Endothelial cell of umbilical vein (primary cell): Measurements from ENCODE around the gene CD79B. TPM values are rescaled to one million over a fixed set of nuclear protein-coding genes. Genes with fewer than 3 reads are reported as not detected.
A peak's percentile ranks its signal among the peaks of the same experiment; 100 is the strongest.

ENCODE experiments used
- BruUV-seq: library from RNA; stranded (reverse); fragments of 400-500 nt; replicated peaks from 2 replicates; lab custom pipeline; 2021; lab: Mats Ljungman, UMichigan
- CTCF ChIA-PET: fragments of 300-600, 350-600 bp; sonication (Branson Sonifier 250); formaldehyde crosslinking; loops from one replicate; lab custom pipeline; 2021; ENCODE audit warnings: antibody characterized with exemption, inconsistent platforms; lab: Charles Lee
- POLR2A ChIA-PET: fragments of 300-600, 350-600 bp; sonication (Branson Sonifier 250); formaldehyde crosslinking; loops from one replicate; lab custom pipeline; 2021; ENCODE audit warnings: antibody characterized with exemption, inconsistent platforms; lab: Charles Lee
- DNase-seq: peaks from one replicate; pipeline ENCODE4 v3.0.0-alpha.2; 2011; ENCODE audit warnings: low read depth, low spot score
- FAIRE-seq: peaks from 2 replicates; lab custom pipeline; 2011; peaks lifted over from hg19 to GRCh38; lab: Jason Lieb, UNC
- H2AFZ ChIP-seq: 2 replicates; pipeline ENCODE4 v1.6.0; 2012; ENCODE audit warnings: low read depth, low read length, control low read depth, inconsistent platforms
- H3K27ac ChIP-seq: 2 replicates; pipeline ENCODE4 v1.5.1; 2011; ENCODE audit warnings: low read depth, mild to moderate bottlenecking, control low read depth, low read length, moderate library complexity; ENCODE audit not compliant: insufficient read depth
- H3K27me3 ChIP-seq, 2 experiments: 2 replicates each; pipeline versions ENCODE4 v1.6.0 to v1.6.1; 2011; ENCODE audit warnings: low read length in 2 of 2, mixed read lengths in 1 of 2; ENCODE audit not compliant: control insufficient read depth in 2 of 2, insufficient read depth in 2 of 2
- H3K36me3 ChIP-seq, 2 experiments: 2 replicates in 1 of 2; 3 replicates in 1 of 2; pipeline ENCODE4 v1.5.1; 2011; ENCODE audit warnings: low read length in 2 of 2, mild to moderate bottlenecking in 1 of 2, moderate library complexity in 1 of 2; ENCODE audit not compliant: control insufficient read depth in 2 of 2, insufficient read depth in 2 of 2; ENCODE audit errors: extremely low read depth in 1 of 2
- H3K4me1 ChIP-seq: 3 replicates; pipeline ENCODE4 v1.5.1; 2011; ENCODE audit warnings: mild to moderate bottlenecking, low read length; ENCODE audit not compliant: control insufficient read depth, insufficient read depth; ENCODE audit errors: extremely low read depth
- H3K4me2 ChIP-seq: 2 replicates; pipeline ENCODE4 v1.6.1; 2011; ENCODE audit warnings: low read length, control low read depth, mixed read lengths; ENCODE audit not compliant: insufficient read depth
- H3K4me3 ChIP-seq, 3 experiments: fragments of 200-600 bp in 1 of 3; sonication (generic), shearing (Covaris generic) in 1 of 3; replicated peaks in 1 of 3; 2 replicates each; pipeline ENCODE4 v1.5.1; 2011 to 2016; ENCODE audit warnings: control low read depth in 3 of 3, low read length in 3 of 3, mild to moderate bottlenecking in 2 of 3, inconsistent platforms in 1 of 3, low read depth in 1 of 3, moderate library complexity in 1 of 3; ENCODE audit not compliant: insufficient read depth in 1 of 3
- H3K79me2 ChIP-seq: 2 replicates; pipeline ENCODE4 v1.6.0; 2012; ENCODE audit warnings: low read length, inconsistent platforms; ENCODE audit not compliant: control insufficient read depth, insufficient read depth
- H3K9ac ChIP-seq: replicated peaks from 2 replicates; pipeline ENCODE3; 2011; ENCODE audit warnings: low read length, control low read depth; ENCODE audit not compliant: insufficient read depth; ENCODE audit errors: extremely low read depth
- H3K9me1 ChIP-seq: replicated peaks from 3 replicates; pipeline ENCODE4 v1.6.0; 2011; ENCODE audit warnings: mild to moderate bottlenecking, low read length; ENCODE audit not compliant: control insufficient read depth, insufficient read depth; ENCODE audit errors: extremely low read depth
- H3K9me3 ChIP-seq: replicated peaks from 2 replicates; pipeline ENCODE4 v1.5.1; 2012; ENCODE audit warnings: low read length, inconsistent platforms; ENCODE audit not compliant: control insufficient read depth, insufficient read depth
- H4K20me1 ChIP-seq: replicated peaks from 2 replicates; pipeline ENCODE3; 2011; ENCODE audit warnings: mild to moderate bottlenecking, low read length; ENCODE audit not compliant: control insufficient read depth, insufficient read depth; ENCODE audit errors: extremely low read depth
- EZH2 ChIP-seq: IDR thresholded peaks from 2 replicates; pipeline ENCODE4 v1.6.1; 2012; ENCODE audit warnings: borderline replicate concordance, low read depth, mild to moderate bottlenecking, moderate library complexity, low read length, inconsistent platforms; ENCODE audit not compliant: severe bottlenecking
- FOS ChIP-seq: IDR thresholded peaks from 2 replicates; pipeline ENCODE4 v1.6.1; 2011; ENCODE audit warnings: mild to moderate bottlenecking, low read length, moderate library complexity, borderline replicate concordance; ENCODE audit not compliant: insufficient read depth
- GATA2 ChIP-seq: IDR thresholded peaks from 2 replicates; pipeline ENCODE4 v1.7.0; 2011; ENCODE audit warnings: low read depth, mild to moderate bottlenecking, moderate library complexity, mixed read lengths, low read length; ENCODE audit not compliant: insufficient read length, insufficient read depth
- JUN ChIP-seq: IDR thresholded peaks from 2 replicates; pipeline ENCODE4 v1.6.1; 2011; ENCODE audit warnings: borderline replicate concordance, low read depth; ENCODE audit not compliant: insufficient read length, insufficient read depth
- MYC ChIP-seq: IDR thresholded peaks from one replicate; pipeline ENCODE4 v1.6.1; 2011; ENCODE audit warnings: mild to moderate bottlenecking, low read depth, low read length
- POLR2A ChIP-seq: IDR thresholded peaks from 2 replicates; pipeline ENCODE4 v1.6.1; 2012; ENCODE audit warnings: low read depth, mild to moderate bottlenecking, control low read depth, low read length
- POLR2AphosphoS5 ChIP-seq: IDR thresholded peaks from 2 replicates; pipeline ENCODE4 v1.6.1; 2012; ENCODE audit warnings: low read depth, mild to moderate bottlenecking, control low read depth, low read length, moderate library complexity; ENCODE audit not compliant: insufficient read depth
- dilution Hi-C: fragments of 300-500 bp; cut with MboI; formaldehyde crosslinking; loops from one replicate; pipeline ENCODE4 v1.15.0; 2019; ENCODE audit warnings: low sequenced_read_pairs; ENCODE audit not compliant: extremely low pct_ligation_motif_present
- intact Hi-C: fragments of 100-400 bp; cut with micrococcal nuclease; formaldehyde crosslinking; loops from one replicate; pipeline ENCODE4 v1.10.0; 2022
- polyA plus RNA-seq, 4 experiments: library from polyadenylated mRNA; depleted of rRNA in 3 of 4; stranded (reverse) in 3 of 4; unstranded in 1 of 4; fragments of >200 nt; gene quantifications; 2 replicates each; pipeline versions ENCODE4 v1.2.1 to v1.2.3, GENCODE V29; 2011 to 2012; ENCODE audit warnings: missing spikeins in 1 of 4
- total RNA-seq: library from RNA; stranded (reverse); gene quantifications from 2 replicates; pipeline ENCODE4 v1.2.3, GENCODE V29; 2021
- TF ChIP-seq, protein P1 (sequence below): IDR thresholded peaks from 2 replicates; pipeline ENCODE4 v1.6.1; 2011; ENCODE audit not compliant: insufficient read depth, insufficient read length
- TF ChIP-seq, protein P2 (sequence below), 2 donors: IDR thresholded peaks; 1 replicate in 1 of 2; 2 replicates in 1 of 2; pipeline ENCODE4 v1.5.1; 2011; ENCODE audit warnings: low read length in 2 of 2, mild to moderate bottlenecking in 2 of 2, moderate library complexity in 2 of 2, control low read depth in 1 of 2, inconsistent platforms in 1 of 2, low read depth in 1 of 2; ENCODE audit not compliant: insufficient read depth in 1 of 2; ENCODE audit errors: extremely low read depth in 1 of 2

Gene CD79B
- total and polyA plus RNA-seq, 2 donors (not counting 3 experiments of a cell fraction or from before 2014, with no cell fraction given): 2.1 to 3.9 TPM

DNA sequence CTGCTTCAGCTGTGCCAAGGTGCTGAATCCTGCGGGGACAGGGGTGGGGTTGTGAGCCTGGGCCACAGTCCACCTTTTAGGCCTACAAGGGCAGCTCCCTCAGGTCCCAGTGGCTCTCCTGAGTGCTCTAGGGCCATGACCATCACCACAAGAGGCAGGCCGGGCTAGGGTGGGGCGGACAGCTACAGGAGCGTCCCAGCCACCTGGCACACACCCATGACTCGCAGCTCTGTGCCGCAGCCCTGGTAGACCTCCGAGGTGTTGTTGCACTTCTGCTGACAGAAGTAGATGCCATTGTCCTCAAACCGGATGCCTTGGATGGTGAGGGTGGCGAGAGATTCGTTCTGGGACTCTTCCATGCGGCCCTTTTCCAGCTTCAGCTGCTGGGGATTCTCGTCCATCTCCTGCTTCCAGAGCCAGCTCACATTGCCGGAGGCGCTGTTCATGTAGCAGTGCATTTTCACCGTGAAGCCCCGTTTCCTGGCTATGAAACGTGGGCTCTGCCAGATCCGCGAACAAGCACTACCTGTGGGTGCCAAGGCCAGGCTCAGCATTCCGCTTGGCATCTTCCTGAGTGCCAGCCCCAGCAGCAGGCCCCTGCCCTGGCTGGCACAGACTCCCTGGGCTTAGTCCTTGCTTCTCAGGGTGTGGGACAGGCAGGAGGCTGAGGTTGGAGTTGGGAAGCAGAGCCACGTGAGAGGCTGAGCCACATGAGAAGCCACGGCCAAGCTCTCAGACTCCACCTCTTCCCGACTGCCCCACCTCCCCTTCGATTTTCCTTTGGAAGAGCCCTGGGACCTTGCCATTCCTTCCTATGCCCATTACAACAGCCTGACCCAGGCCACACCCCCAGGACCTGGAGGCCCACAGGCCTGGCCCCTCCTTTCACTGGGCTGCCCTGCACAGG is 2.0 kb downstream of the CD79B start:
- H3K9ac ChIP-seq: no peak overlapping the region
- TF ChIP-seq MYC (no peak), POLR2AphosphoS5 (no peak), POLR2A (no peak), EZH2 (no peak), GATA2 (no peak), FOS (no peak), JUN (no peak)
- TF ChIP-seq, protein P1, sequence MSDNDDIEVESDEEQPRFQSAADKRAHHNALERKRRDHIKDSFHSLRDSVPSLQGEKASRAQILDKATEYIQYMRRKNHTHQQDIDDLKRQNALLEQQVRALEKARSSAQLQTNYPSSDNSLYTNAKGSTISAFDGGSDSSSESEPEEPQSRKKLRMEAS: no peak
- TF ChIP-seq, protein P2, sequence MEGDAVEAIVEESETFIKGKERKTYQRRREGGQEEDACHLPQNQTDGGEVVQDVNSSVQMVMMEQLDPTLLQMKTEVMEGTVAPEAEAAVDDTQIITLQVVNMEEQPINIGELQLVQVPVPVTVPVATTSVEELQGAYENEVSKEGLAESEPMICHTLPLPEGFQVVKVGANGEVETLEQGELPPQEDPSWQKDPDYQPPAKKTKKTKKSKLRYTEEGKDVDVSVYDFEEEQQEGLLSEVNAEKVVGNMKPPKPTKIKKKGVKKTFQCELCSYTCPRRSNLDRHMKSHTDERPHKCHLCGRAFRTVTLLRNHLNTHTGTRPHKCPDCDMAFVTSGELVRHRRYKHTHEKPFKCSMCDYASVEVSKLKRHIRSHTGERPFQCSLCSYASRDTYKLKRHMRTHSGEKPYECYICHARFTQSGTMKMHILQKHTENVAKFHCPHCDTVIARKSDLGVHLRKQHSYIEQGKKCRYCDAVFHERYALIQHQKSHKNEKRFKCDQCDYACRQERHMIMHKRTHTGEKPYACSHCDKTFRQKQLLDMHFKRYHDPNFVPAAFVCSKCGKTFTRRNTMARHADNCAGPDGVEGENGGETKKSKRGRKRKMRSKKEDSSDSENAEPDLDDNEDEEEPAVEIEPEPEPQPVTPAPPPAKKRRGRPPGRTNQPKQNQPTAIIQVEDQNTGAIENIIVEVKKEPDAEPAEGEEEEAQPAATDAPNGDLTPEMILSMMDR (IDR thresholded peaks at IDR 0.05; ENCODE audit: extremely low read depth in 1 of 2, insufficient read depth in 1 of 2, low read depth in 1 of 2, low read length in 2 of 2): no peak
- ChIA-PET POLR2A (interaction anchor here (0.5 kb wide), 1 partner anchor 77 kb away, joined by 3 read pairs; no protein-coding TSS in a partner anchor), CTCF (interaction anchor here (1.1 to 3.5 kb wide), 6 partner anchors 11 to 203 kb away, joined by 3 to 26 read pairs (median 10); partner anchors contain the start of gene GH1)
- DNase-seq: no peak
- dilution Hi-C loops (no loop called here), intact Hi-C loops (no loop called here)
- H3K79me2 ChIP-seq: no peaks in the 10 kb centered on the region
- no peak overlapping the region for H3K4me3 ChIP-seq
- no peaks in the 10 kb centered on the region for H3K27me3 ChIP-seq
- FAIRE-seq: no peak
- H2AFZ ChIP-seq: peak overlapping the region; percentile 53
- H4K20me1 ChIP-seq: no peaks in the 10 kb centered on the region
- no TSS peak for BruUV-seq
- no peak overlapping the region for H3K4me2 ChIP-seq
- H3K27ac ChIP-seq: no peak overlapping the region
- H3K4me1 ChIP-seq: peaks cover 4% of the 10 kb centered on the region
- H3K9me3 ChIP-seq: no peaks in the 10 kb centered on the region
- no peaks in the 10 kb centered on the region for H3K36me3 ChIP-seq
- no peaks in the 10 kb centered on the region for H3K9me1 ChIP-seq
